ENCODE results near the gene GDI1.

- TF ChIP-seq CEBPB (tag; IDR thresholded peaks at IDR 0.05) (no peak), SRF (CRISPR knock-in tag; IDR thresholded peaks at IDR 0.05) (no peak), ZBTB49 (CRISPR knock-in tag; IDR thresholded peaks at IDR 0.05; ENCODE audit: borderline replicate concordance) (no peak), JUN (IDR thresholded peaks at IDR 0.05; ENCODE audit: borderline replicate concordance, low read depth, low read length) (no peak), JUN (CRISPR knock-in tag; IDR thresholded peaks at IDR 0.05; ENCODE audit: borderline replicate concordance) (no peak), ZKSCAN1 (IDR thresholded peaks at IDR 0.05; ENCODE audit: low read depth, low read length) (no peak), RAD51 (IDR thresholded peaks at IDR 0.05; ENCODE audit: borderline replicate concordance, low read depth) (no peak), MXI1 (IDR thresholded peaks at IDR 0.05; ENCODE audit: low read depth, low read length) (no peak)
These were observed 5.2 kb downstream of the GDI1 start for GRCh38 chrX:154441984-154442707.
